ENCODE measurements around the gene IL2RA. TPM values are rescaled to one million over a fixed set of nuclear protein-coding genes. Genes with fewer than 3 reads are reported as not detected.

The IL2RA gene
- total RNA-seq, 2 donors from 2014 or later: not detected

DNA sequence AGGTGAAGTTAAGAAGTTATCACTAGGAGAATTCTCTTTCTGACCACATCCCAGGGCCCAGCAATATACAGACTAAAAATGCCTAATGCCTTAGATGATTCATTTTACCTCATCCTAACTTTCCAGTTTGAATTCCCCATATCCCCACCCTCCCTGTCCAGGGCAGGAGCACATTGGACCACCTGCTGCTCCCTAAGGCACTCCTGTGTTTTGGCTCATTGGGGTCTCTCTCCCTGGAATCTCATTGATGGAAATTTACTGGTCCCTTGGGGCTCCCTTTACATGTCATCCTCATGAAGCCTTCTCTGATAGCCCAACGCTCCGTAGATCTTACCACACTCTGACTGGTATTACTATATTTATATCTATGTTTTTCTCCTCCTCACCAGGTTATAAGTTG, 2.7 kb downstream of the IL2RA start:
- Mint-ChIP-seq H3K36me3 (ENCODE audit: low read depth) (no peaks in the 10 kb centered on the region), H3K27ac (no peak overlapping the region), H3K4me1 (no peaks in the 10 kb centered on the region), H3K4me3 (no peak overlapping the region), H3K9me3 (no peaks in the 10 kb centered on the region), H3K27me3 (ENCODE audit: insufficient read depth) (peaks cover 5% of the 10 kb centered on the region)
- 64% methylated on average over 2 of the region's 2 CpGs; no CpG with 5 or more reads in 1 of the 2 experiments for WGBS, 2 experiments (ENCODE audit: insufficient coverage in 1 of 2, insufficient read length in 1 of 2)
- H3K27me3 ChIP-seq (ENCODE audit: control insufficient read depth, insufficient read depth, low read length, poor library complexity, severe bottlenecking): peaks cover 20% of the 10 kb centered on the region
- H3K4me3 ChIP-seq (ENCODE audit: low read length): no peak overlapping the region
- H3K27ac ChIP-seq (ENCODE audit: low read depth, low read length): no peak overlapping the region
- H3K9me3 ChIP-seq (ENCODE audit: control insufficient read depth, low read length): no peaks in the 10 kb centered on the region
- TF ChIP-seq, protein P1, sequence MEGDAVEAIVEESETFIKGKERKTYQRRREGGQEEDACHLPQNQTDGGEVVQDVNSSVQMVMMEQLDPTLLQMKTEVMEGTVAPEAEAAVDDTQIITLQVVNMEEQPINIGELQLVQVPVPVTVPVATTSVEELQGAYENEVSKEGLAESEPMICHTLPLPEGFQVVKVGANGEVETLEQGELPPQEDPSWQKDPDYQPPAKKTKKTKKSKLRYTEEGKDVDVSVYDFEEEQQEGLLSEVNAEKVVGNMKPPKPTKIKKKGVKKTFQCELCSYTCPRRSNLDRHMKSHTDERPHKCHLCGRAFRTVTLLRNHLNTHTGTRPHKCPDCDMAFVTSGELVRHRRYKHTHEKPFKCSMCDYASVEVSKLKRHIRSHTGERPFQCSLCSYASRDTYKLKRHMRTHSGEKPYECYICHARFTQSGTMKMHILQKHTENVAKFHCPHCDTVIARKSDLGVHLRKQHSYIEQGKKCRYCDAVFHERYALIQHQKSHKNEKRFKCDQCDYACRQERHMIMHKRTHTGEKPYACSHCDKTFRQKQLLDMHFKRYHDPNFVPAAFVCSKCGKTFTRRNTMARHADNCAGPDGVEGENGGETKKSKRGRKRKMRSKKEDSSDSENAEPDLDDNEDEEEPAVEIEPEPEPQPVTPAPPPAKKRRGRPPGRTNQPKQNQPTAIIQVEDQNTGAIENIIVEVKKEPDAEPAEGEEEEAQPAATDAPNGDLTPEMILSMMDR (conservative IDR thresholded peaks at IDR 0.05): no peak
- DNase-seq: peak; percentile 6
- H3K9ac ChIP-seq (ENCODE audit: extremely low read depth, low read length, poor library complexity, severe bottlenecking): no peak overlapping the region
- no peaks in the 10 kb centered on the region for H3K36me3 ChIP-seq (ENCODE audit: control insufficient read depth, insufficient read depth, low read length)
- H3K4me1 ChIP-seq (ENCODE audit: control insufficient read depth, insufficient read depth, low read length): no peaks in the 10 kb centered on the region

DNA sequence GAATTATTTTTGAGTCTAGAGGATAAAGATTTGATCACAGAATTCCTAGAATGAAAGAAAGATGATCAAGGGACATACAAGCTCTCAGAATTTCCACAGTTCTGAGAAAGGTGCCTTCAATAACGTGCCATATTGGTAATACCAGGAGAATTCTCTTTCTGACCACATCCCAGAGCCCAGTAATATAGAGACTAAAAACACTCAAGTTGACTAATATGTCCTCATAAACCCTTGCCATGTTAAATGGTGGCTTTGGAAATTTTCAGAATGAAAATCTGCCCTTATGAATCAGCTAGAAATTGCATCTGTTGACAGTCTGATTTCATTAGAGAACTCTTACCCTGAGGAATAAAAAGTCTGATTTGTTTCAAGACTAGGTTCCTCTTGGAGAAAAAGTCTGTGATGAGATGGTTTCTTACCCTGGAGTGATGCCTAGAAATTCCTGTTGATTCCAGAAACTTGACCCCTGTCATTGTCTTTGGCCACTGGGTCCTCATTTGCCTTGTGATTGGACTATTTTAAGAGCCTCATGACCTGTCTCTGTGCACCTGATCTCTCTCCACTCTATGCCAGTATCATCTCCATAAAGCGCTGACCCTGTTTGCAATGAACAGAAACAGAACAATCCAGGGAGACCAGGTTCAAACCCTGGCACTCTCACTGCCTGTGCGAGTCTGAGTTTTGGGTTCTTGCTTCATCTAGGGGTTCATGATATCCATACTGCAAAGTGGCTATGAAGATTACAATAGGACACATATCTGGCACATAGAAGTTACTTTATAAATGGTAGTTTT, 3.3 kb downstream of the IL2RA start:
- Histone ChIP-seq H3K4me1 (ENCODE audit: control insufficient read depth, insufficient read depth, low read length) (no peaks in the 10 kb centered on the region), H3K9ac (ENCODE audit: extremely low read depth, low read length, poor library complexity, severe bottlenecking) (no peak overlapping the region), H3K4me3 (ENCODE audit: low read length) (no peak overlapping the region), H3K27me3 (ENCODE audit: control insufficient read depth, insufficient read depth, low read length, poor library complexity, severe bottlenecking) (peaks cover 20% of the 10 kb centered on the region), H3K27ac (ENCODE audit: low read depth, low read length) (no peak overlapping the region), H3K36me3 (ENCODE audit: control insufficient read depth, insufficient read depth, low read length) (no peaks in the 10 kb centered on the region), H3K9me3 (ENCODE audit: control insufficient read depth, low read length) (no peaks in the 10 kb centered on the region)
- Mint-ChIP-seq H3K4me1 (no peaks in the 10 kb centered on the region), H3K27ac (no peak overlapping the region), H3K4me3 (no peak overlapping the region), H3K9me3 (no peaks in the 10 kb centered on the region), H3K36me3 (ENCODE audit: low read depth) (no peaks in the 10 kb centered on the region), H3K27me3 (ENCODE audit: insufficient read depth) (peaks cover 5% of the 10 kb centered on the region)
- peak; percentile 12 for DNase-seq
- TF ChIP-seq, protein P1 (conservative IDR thresholded peaks at IDR 0.05): no peak
- WGBS, 2 experiments (ENCODE audit: insufficient coverage in 1 of 2, insufficient read length in 1 of 2): 91 to 100% methylated on average over 1 to 3 of the region's 3 CpGs

DNA sequence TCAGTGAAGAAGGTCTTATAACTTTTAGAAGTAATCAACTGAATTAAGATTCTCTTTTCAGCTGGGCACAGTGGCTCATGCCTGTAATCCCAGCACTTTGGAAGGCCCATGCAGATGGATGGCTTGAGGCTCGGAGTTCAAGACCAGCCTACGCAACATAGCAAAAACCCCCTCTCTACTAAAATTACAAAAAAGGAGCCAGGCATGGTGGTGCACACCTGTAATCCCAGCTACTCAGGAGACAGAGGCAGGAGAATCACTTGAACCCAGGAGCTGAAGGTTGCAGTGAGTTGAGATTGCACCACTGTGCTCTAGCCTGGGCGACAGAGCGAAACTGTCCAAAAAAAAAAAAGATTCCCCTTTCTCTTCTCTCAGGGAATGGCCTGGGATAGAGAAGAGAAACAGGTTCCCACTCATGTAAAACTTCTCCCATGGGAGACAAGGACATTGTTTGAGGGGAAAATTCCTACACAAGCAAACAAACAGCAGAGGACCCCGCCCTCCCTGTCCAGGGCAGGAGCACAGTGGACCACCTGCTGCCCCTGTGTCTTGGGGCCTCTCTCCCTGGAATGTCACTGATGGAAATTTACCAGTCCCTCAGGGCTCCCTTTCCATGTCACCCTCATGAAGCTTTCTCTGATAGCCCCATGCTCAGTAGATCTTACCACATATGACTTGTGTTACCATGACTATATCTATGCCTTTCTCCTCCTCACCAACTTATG, 5.6 kb downstream of the IL2RA start:
- H3K27ac Mint-ChIP-seq: no peak overlapping the region
- H3K4me1 Mint-ChIP-seq: no peaks in the 10 kb centered on the region
- no peaks in the 10 kb centered on the region for H3K36me3 Mint-ChIP-seq (ENCODE audit: low read depth)
- H3K27me3 Mint-ChIP-seq (ENCODE audit: insufficient read depth): peaks cover 7% of the 10 kb centered on the region
- no peak overlapping the region for H3K9ac ChIP-seq (ENCODE audit: extremely low read depth, low read length, poor library complexity, severe bottlenecking)
- H3K4me3 Mint-ChIP-seq: no peak overlapping the region
- no peaks in the 10 kb centered on the region for H3K9me3 Mint-ChIP-seq
- 91% methylated on average over 5 of the region's 5 CpGs; no CpG with 5 or more reads in 1 of the 2 experiments for WGBS, 2 experiments (ENCODE audit: insufficient coverage in 1 of 2, insufficient read length in 1 of 2)
- H3K9me3 ChIP-seq (ENCODE audit: control insufficient read depth, low read length): no peaks in the 10 kb centered on the region
- peaks cover 20% of the 10 kb centered on the region for H3K27me3 ChIP-seq (ENCODE audit: control insufficient read depth, insufficient read depth, low read length, poor library complexity, severe bottlenecking)
- no peak overlapping the region for H3K4me3 ChIP-seq (ENCODE audit: low read length)
- H3K36me3 ChIP-seq (ENCODE audit: control insufficient read depth, insufficient read depth, low read length): no peaks in the 10 kb centered on the region
- no peaks in the 10 kb centered on the region for H3K4me1 ChIP-seq (ENCODE audit: control insufficient read depth, insufficient read depth, low read length)
- peak; percentile 29 for DNase-seq
- no peak overlapping the region for H3K27ac ChIP-seq (ENCODE audit: low read depth, low read length)
- TF ChIP-seq, protein P1 (conservative IDR thresholded peaks at IDR 0.05): no peak

Data from endodermal cell (in vitro differentiated cells).